ENCODE data around the gene COBLL1.

COBLL1 gene

DNA sequence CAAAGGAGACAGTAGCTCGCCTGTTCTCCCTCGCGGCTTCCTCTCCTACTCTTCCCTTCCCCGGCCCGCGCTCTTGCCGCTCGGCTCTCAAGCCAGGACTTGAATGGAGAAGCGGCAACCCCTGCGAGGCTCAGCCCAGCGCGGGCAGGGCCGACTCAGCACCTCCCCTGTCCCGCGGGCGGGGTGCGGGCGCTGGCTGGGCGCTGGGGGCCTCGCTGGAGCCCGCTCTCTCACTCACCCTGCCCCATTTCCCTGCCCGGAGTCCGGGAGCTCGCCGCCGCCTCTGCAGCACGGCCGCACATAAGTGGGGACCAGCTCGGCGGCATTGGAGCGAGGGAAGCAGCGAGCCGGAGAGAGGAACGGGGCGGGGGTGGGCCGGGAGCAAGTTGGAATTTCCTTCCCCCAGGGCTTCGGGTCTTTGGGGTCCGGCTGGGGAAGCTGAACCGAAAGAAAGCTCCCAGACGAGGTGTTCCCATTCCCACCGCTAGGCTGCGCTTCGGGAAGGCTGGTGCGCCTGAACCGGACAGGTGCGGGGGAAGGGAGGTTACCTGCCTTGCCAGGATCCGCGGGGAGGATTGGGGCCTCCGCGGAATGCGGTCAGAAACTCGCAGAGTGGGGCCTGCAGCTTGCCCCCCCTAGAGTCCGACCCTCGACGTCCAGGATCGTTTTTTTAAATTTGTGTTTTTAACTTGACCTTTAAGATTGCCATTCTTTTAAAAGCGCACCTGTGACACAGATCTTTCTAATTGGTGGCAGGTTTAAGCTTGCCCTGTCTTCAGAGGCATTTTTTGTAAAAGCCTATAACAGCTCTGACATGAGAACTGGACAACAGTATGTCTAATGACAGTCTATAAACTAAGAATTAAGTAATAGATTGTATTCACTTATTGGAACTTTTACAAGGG, at the start of gene COBLL1:
COBLL1 (minus strand) TSS at position 105 of the 905 bp plus-strand sequence. CDS start 627 bp downstream, outside the sequence.
- Histone ChIP-seq H3K4me1 (ENCODE audit: low read depth, poor library complexity, severe bottlenecking) (peaks cover 13% of the 10 kb centered on the region), H3K4me3 (IDR thresholded peaks at IDR 0.05; ENCODE audit: insufficient read depth, low read depth, low read length) (peak within 1 kb of the TSS; percentile 86), H3K27ac (peak within 1 kb of the TSS; percentile 23; the same call in 1 of the 2 replicates), H3K79me2 (ENCODE audit: insufficient read depth, low read depth) (no peaks in the 10 kb centered on the region), H3K4me2 (peak within 1 kb of the TSS; percentile 64), H4K20me1 (ENCODE audit: insufficient read depth) (no peaks in the 10 kb centered on the region), H3K27me3 (ENCODE audit: insufficient read depth, low read depth) (no peaks in the 10 kb centered on the region), H3K9ac (peak within 1 kb of the TSS; percentile 56; the same call in 1 of the 2 replicates), H3K36me3 (ENCODE audit: insufficient read depth) (no peaks in the 10 kb centered on the region), H2AFZ (ENCODE audit: low read depth) (peak within 1 kb of the TSS; percentile 99)
- peak; percentile 61 for TF ChIP-seq CTCF (conservative IDR thresholded peaks at IDR 0.05; ENCODE audit: low read depth, low read length)

GRCh38 chr2:164890544-164890943, 48.9 kb upstream of the COBLL1 start:
- Histone ChIP-seq H4K20me1 (ENCODE audit: insufficient read depth) (no peaks in the 10 kb centered on the region), H3K36me3 (ENCODE audit: insufficient read depth) (no peaks in the 10 kb centered on the region), H3K9ac (no peak overlapping the region), H3K4me1 (ENCODE audit: low read depth, poor library complexity, severe bottlenecking) (peaks cover under 1% of the 10 kb centered on the region), H3K27ac (no peak overlapping the region), H2AFZ (ENCODE audit: low read depth) (no peak overlapping the region), H3K79me2 (ENCODE audit: insufficient read depth, low read depth) (no peaks in the 10 kb centered on the region), H3K4me2 (no peak overlapping the region), H3K27me3 (ENCODE audit: insufficient read depth, low read depth) (no peaks in the 10 kb centered on the region), H3K4me3 (IDR thresholded peaks at IDR 0.05; ENCODE audit: insufficient read depth, low read depth, low read length) (no peak overlapping the region)
- no peak for TF ChIP-seq CTCF (conservative IDR thresholded peaks at IDR 0.05; ENCODE audit: low read depth, low read length)

- Histone ChIP-seq H3K4me2 (no peak overlapping the region), H3K36me3 (ENCODE audit: insufficient read depth) (no peaks in the 10 kb centered on the region), H4K20me1 (ENCODE audit: insufficient read depth) (no peaks in the 10 kb centered on the region), H3K27ac (no peak overlapping the region), H3K4me1 (ENCODE audit: low read depth, poor library complexity, severe bottlenecking) (no peaks in the 10 kb centered on the region), H3K4me3 (IDR thresholded peaks at IDR 0.05; ENCODE audit: insufficient read depth, low read depth, low read length) (no peak overlapping the region), H3K27me3 (ENCODE audit: insufficient read depth, low read depth) (no peaks in the 10 kb centered on the region), H2AFZ (ENCODE audit: low read depth) (no peak overlapping the region), H3K9ac (no peak overlapping the region), H3K79me2 (ENCODE audit: insufficient read depth, low read depth) (no peaks in the 10 kb centered on the region)
- TF ChIP-seq CTCF (conservative IDR thresholded peaks at IDR 0.05; ENCODE audit: low read depth, low read length), result no peak
These were observed 47.0 kb upstream of the COBLL1 start for GRCh38 chr2:164888592-164888991.

DNA sequence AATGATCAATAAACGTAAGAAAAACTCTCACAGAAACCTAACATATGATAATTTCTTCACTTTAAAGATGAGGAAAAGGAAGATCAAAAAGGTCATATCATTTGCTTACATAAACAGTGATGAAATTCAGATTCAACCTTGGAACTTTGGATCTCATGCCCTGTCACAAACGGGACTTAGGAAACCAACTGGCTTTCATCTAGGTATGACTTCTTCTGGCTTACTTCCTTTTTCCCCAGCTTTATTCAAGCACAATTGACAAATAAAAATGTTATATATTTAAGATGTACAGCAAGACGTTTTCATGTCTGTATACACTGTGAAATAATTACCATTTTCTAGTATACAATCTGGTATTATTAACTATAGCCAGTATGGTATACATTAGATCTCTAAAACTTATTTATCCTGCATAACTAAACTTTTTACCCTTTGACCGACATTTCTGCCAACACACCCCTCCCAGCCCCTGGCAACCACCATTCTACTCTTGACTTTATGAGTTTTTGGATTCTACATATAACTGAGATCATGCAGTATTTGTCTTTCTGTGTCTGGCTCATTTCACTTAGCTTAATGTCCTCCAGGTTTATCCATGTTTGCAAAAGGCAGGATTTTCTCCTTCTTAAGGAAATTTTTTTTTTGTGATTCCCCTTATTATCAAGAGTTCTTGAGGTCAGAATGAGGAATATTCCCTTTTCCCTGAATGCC, 46.0 kb upstream of the COBLL1 start:
- H3K9ac ChIP-seq, result no peak overlapping the region
- H3K4me2 ChIP-seq, result no peak overlapping the region
- H3K27me3 ChIP-seq (ENCODE audit: insufficient read depth, low read depth), result no peaks in the 10 kb centered on the region
- H3K4me1 ChIP-seq (ENCODE audit: low read depth, poor library complexity, severe bottlenecking), result no peaks in the 10 kb centered on the region
- no peak overlapping the region for H3K27ac ChIP-seq
- no peak overlapping the region for H2AFZ ChIP-seq (ENCODE audit: low read depth)
- TF ChIP-seq CTCF (conservative IDR thresholded peaks at IDR 0.05; ENCODE audit: low read depth, low read length), result no peak
- H3K36me3 ChIP-seq (ENCODE audit: insufficient read depth), result no peaks in the 10 kb centered on the region
- no peaks in the 10 kb centered on the region for H3K79me2 ChIP-seq (ENCODE audit: insufficient read depth, low read depth)
- H3K4me3 ChIP-seq (IDR thresholded peaks at IDR 0.05; ENCODE audit: insufficient read depth, low read depth, low read length), result no peak overlapping the region
- no peaks in the 10 kb centered on the region for H4K20me1 ChIP-seq (ENCODE audit: insufficient read depth)

All from KMS-11 (cell line).